H9 (cell line): ENCODE measurements around the gene DMKN. TPM values are rescaled to one million over a fixed set of nuclear protein-coding genes. Genes with fewer than 3 reads are reported as not detected.

Experiments
- DNase-seq: peaks from one replicate; pipeline ENCODE4 v3.0.0-alpha.2; 2017
- H2AFZ ChIP-seq: one replicate; pipeline ENCODE4 v1.6.1; 2013; ENCODE audit warnings: mild to moderate bottlenecking, low read length, control low read depth, moderate library complexity
- H2AK5ac ChIP-seq: 2 replicates; pipeline ENCODE4 v1.6.1; 2013; ENCODE audit warnings: low read length, control low read depth, mixed read lengths; ENCODE audit not compliant: insufficient read length
- H2BK120ac ChIP-seq: one replicate; pipeline ENCODE4 v1.6.1; 2013; ENCODE audit warnings: low read depth, mild to moderate bottlenecking, low read length, control low read depth, inconsistent platforms; ENCODE audit not compliant: poor library complexity, severe bottlenecking
- H2BK12ac ChIP-seq: 2 replicates; pipeline ENCODE4 v1.6.1; 2013; ENCODE audit warnings: low read length, control low read depth, mixed read lengths, low read depth; ENCODE audit not compliant: insufficient read length
- H2BK15ac ChIP-seq: 2 replicates; pipeline ENCODE4 v1.6.1; 2013; ENCODE audit warnings: low read depth, low read length, control low read depth
- H2BK20ac ChIP-seq: one replicate; pipeline ENCODE4 v1.6.1; 2013; ENCODE audit warnings: low read depth, mild to moderate bottlenecking, low read length, control low read depth, inconsistent platforms; ENCODE audit not compliant: poor library complexity, severe bottlenecking
- H2BK5ac ChIP-seq: 2 replicates; pipeline ENCODE4 v1.6.1; 2013; ENCODE audit warnings: low read length, control low read depth, mixed read lengths; ENCODE audit not compliant: insufficient read length
- H3K14ac ChIP-seq: 2 replicates; pipeline ENCODE4 v1.6.1; 2013; ENCODE audit warnings: low read length, control low read depth; ENCODE audit not compliant: insufficient read depth
- H3K18ac ChIP-seq: 2 replicates; pipeline ENCODE4 v1.6.1; 2013; ENCODE audit warnings: low read depth, mild to moderate bottlenecking, mixed read lengths, low read length, control low read depth; ENCODE audit not compliant: insufficient read length
- H3K23ac ChIP-seq: 2 replicates; pipeline ENCODE4 v1.6.1; 2013; ENCODE audit warnings: low read length, control low read depth, mixed read lengths, low read depth; ENCODE audit not compliant: insufficient read length
- H3K23me2 ChIP-seq: 2 replicates; pipeline ENCODE4 v1.6.1; 2013; ENCODE audit warnings: low read depth, mild to moderate bottlenecking, mixed read lengths, low read length, control low read depth; ENCODE audit not compliant: insufficient read length, poor library complexity, severe bottlenecking
- H3K27ac ChIP-seq: 2 replicates; pipeline ENCODE4 v1.5.1; 2013; ENCODE audit warnings: low read length, control low read depth, mixed read lengths, low read depth; ENCODE audit not compliant: insufficient read length
- H3K27me3 ChIP-seq: 2 replicates; pipeline ENCODE4 v1.6.1; 2013; ENCODE audit warnings: low read length, control low read depth, inconsistent platforms; ENCODE audit not compliant: insufficient read depth
- H3K4ac ChIP-seq: 2 replicates; pipeline ENCODE4 v1.6.1; 2013; ENCODE audit warnings: low read depth, mild to moderate bottlenecking, control low read depth, inconsistent platforms, low read length, moderate library complexity
- H3K4me1 ChIP-seq: 2 replicates; pipeline ENCODE4 v1.6.1; 2013; ENCODE audit warnings: low read length, control low read depth, inconsistent platforms; ENCODE audit not compliant: insufficient read depth
- H3K4me2 ChIP-seq: 2 replicates; pipeline ENCODE4 v1.6.1; 2013; ENCODE audit warnings: low read length, control low read depth, mixed read lengths; ENCODE audit not compliant: insufficient read length, insufficient read depth
- H3K56ac ChIP-seq: 2 replicates; pipeline ENCODE4 v1.6.1; 2013; ENCODE audit warnings: low read depth, mild to moderate bottlenecking, mixed read lengths, low read length, control low read depth; ENCODE audit not compliant: insufficient read length
- H3K79me1 ChIP-seq: 2 replicates; pipeline ENCODE4 v1.6.1; 2013; ENCODE audit warnings: low read depth, mild to moderate bottlenecking, moderate library complexity, low read length, control low read depth, inconsistent platforms; ENCODE audit not compliant: insufficient read depth, poor library complexity, severe bottlenecking
- H3K79me2 ChIP-seq: 2 replicates; pipeline ENCODE4 v1.6.1; 2013; ENCODE audit warnings: low read length, control low read depth, inconsistent platforms; ENCODE audit not compliant: insufficient read depth
- H3K9ac ChIP-seq: 2 replicates; pipeline ENCODE4 v1.6.1; 2013; ENCODE audit warnings: low read length, control low read depth, mixed read lengths; ENCODE audit not compliant: insufficient read length; ENCODE audit errors: extremely low read depth
- H3K9me3 ChIP-seq: one replicate; pipeline ENCODE4 v1.6.1; 2013; ENCODE audit warnings: low read depth, low read length, inconsistent platforms; ENCODE audit not compliant: control insufficient read depth
- H3T11ph ChIP-seq: one replicate; pipeline ENCODE4 v1.6.1; 2013; ENCODE audit warnings: mild to moderate bottlenecking, low read length, control low read depth, inconsistent platforms
- H4K20me1 ChIP-seq: one replicate; pipeline ENCODE4 v1.6.1; 2013; ENCODE audit not compliant: control insufficient read depth, insufficient read length, insufficient read depth
- H4K5ac ChIP-seq: 2 replicates; pipeline ENCODE4 v1.6.1; 2013; ENCODE audit warnings: low read depth, mild to moderate bottlenecking, mixed read lengths, low read length, control low read depth; ENCODE audit not compliant: insufficient read length
- H4K8ac ChIP-seq: replicated peaks from 2 replicates; pipeline ENCODE4 v1.6.1; 2013; ENCODE audit warnings: low read length, control low read depth, mixed read lengths, low read depth; ENCODE audit not compliant: insufficient read length
- H4K91ac ChIP-seq: 2 replicates; pipeline ENCODE4 v1.6.1; 2013; ENCODE audit warnings: low read depth, mild to moderate bottlenecking, moderate library complexity, mixed read lengths, low read length, control low read depth; ENCODE audit not compliant: insufficient read length
- H3K27ac Mint-ChIP-seq, 3 experiments: 2 replicates in 2 of 3; 3 replicates in 1 of 3; pipeline ENCODE4 v1.8.0; 2020 to 2021; ENCODE audit warnings: mixed read lengths in 3 of 3, mild to moderate bottlenecking in 1 of 3, moderate library complexity in 1 of 3
- H3K27me3 Mint-ChIP-seq: 2 replicates; pipeline ENCODE4 v1.8.0; 2021; ENCODE audit warnings: low read depth, mild to moderate bottlenecking, moderate library complexity, mixed read lengths
- H3K36me3 Mint-ChIP-seq, 3 experiments: 2 replicates in 2 of 3; 3 replicates in 1 of 3; pipeline ENCODE4 v1.8.0; 2020 to 2021; ENCODE audit warnings: low read depth in 3 of 3, mixed read lengths in 3 of 3; ENCODE audit not compliant: insufficient read depth in 1 of 3
- H3K4me1 Mint-ChIP-seq, 2 experiments: 2 replicates each; pipeline ENCODE4 v1.8.0; 2020; ENCODE audit warnings: mixed read lengths in 2 of 2
- H3K4me3 Mint-ChIP-seq, 2 experiments: 2 replicates in 1 of 2; 3 replicates in 1 of 2; pipeline ENCODE4 v1.8.0; 2020 to 2021; ENCODE audit warnings: mild to moderate bottlenecking in 2 of 2, mixed read lengths in 2 of 2, moderate library complexity in 1 of 2
- H3K9me3 Mint-ChIP-seq, 2 experiments: 2 replicates in 1 of 2; 3 replicates in 1 of 2; pipeline ENCODE4 v1.8.0; 2020; ENCODE audit warnings: mild to moderate bottlenecking in 2 of 2, mixed read lengths in 2 of 2, moderate library complexity in 1 of 2
- WGBS: extraction: QIAGEN DNeasy Blood & Tissue Kit; methylation state at CpG from one replicate; pipeline ENCODE4 v1.1.7; 2013; ENCODE audit warnings: missing lambda C conversion rate, low lambda C conversion rate, mixed read lengths; ENCODE audit not compliant: insufficient read length; ENCODE audit errors: extremely low coverage; 5-methylcytosine and 5-hydroxymethylcytosine counted together
- total RNA-seq: library from RNA; stranded (reverse); gene quantifications from 2 replicates; pipeline ENCODE4 v1.2.1, GENCODE V29; 2021
- TF ChIP-seq, protein P1 (sequence below): fragments of 200-600 bp; sonication (generic); conservative IDR thresholded peaks from 3 replicates; pipeline ENCODE4 v1.8.0; 2021; ENCODE audit warnings: antibody characterized with exemption, mild to moderate bottlenecking

The DMKN gene
- total RNA-seq, 1 experiment from 2014 or later: 278 TPM

DNA sequence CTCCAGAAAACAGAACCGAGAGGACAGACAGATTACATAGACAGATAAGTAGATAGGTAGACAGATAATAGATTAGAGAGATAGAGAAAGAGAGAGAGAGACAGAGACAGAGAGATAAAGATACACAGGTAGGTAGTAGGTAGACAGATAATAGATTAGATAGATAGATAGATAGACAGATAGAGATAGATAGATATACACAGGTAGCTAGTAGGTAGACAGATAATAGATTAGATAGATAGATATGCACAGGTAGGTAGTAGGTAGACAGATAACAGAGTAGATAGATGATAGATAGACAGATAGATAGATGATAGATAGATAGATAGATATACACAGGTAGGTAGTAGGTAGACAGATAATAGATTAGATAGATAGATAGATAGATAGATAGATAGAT, 55.3 kb downstream of the DMKN start:
- H4K91ac ChIP-seq: no peak overlapping the region
- no peaks in the 10 kb centered on the region for H4K20me1 ChIP-seq
- H3K79me2 ChIP-seq: no peaks in the 10 kb centered on the region
- peaks cover 2% of the 10 kb centered on the region for H3K27me3 Mint-ChIP-seq
- H2BK120ac ChIP-seq: no peak overlapping the region
- H3K23ac ChIP-seq: no peak overlapping the region
- no peak overlapping the region for H3K4me2 ChIP-seq
- H2BK12ac ChIP-seq: no peak overlapping the region
- H4K5ac ChIP-seq: no peak overlapping the region
- no peaks in the 10 kb centered on the region for H3K4me1 ChIP-seq
- no peak overlapping the region for H3K14ac ChIP-seq
- no peak overlapping the region for H3K4ac ChIP-seq
- no peak overlapping the region for H3K56ac ChIP-seq
- no peak overlapping the region for H2AK5ac ChIP-seq
- H2BK20ac ChIP-seq: no peak overlapping the region
- peaks cover 0 to 6% of the 10 kb centered on the region in 2 experiments; a peak in 2 of 4 replicates for H3K4me1 Mint-ChIP-seq
- WGBS: no CpG with 5 or more reads among the region's 1 CpG
- no peaks in the 10 kb centered on the region for H3K79me1 ChIP-seq
- no peak overlapping the region for H3K4me3 Mint-ChIP-seq
- no peaks in the 10 kb centered on the region for H3K23me2 ChIP-seq
- no peak overlapping the region for H2BK5ac ChIP-seq
- no peak overlapping the region for H3K27ac ChIP-seq
- H2BK15ac ChIP-seq: no peak overlapping the region
- H3K9ac ChIP-seq: no peak overlapping the region
- H3K9me3 Mint-ChIP-seq: no peaks in the 10 kb centered on the region
- H3T11ph ChIP-seq: no peak overlapping the region
- no peak overlapping the region for H4K8ac ChIP-seq
- H3K9me3 ChIP-seq: no peaks in the 10 kb centered on the region
- H3K18ac ChIP-seq: no peak overlapping the region
- no peak for DNase-seq
- H3K27me3 ChIP-seq: no peaks in the 10 kb centered on the region
- H3K27ac Mint-ChIP-seq: no peak overlapping the region
- TF ChIP-seq, protein P1, sequence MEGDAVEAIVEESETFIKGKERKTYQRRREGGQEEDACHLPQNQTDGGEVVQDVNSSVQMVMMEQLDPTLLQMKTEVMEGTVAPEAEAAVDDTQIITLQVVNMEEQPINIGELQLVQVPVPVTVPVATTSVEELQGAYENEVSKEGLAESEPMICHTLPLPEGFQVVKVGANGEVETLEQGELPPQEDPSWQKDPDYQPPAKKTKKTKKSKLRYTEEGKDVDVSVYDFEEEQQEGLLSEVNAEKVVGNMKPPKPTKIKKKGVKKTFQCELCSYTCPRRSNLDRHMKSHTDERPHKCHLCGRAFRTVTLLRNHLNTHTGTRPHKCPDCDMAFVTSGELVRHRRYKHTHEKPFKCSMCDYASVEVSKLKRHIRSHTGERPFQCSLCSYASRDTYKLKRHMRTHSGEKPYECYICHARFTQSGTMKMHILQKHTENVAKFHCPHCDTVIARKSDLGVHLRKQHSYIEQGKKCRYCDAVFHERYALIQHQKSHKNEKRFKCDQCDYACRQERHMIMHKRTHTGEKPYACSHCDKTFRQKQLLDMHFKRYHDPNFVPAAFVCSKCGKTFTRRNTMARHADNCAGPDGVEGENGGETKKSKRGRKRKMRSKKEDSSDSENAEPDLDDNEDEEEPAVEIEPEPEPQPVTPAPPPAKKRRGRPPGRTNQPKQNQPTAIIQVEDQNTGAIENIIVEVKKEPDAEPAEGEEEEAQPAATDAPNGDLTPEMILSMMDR: no peak
- no peaks in the 10 kb centered on the region for H3K36me3 Mint-ChIP-seq
- no peak overlapping the region for H2AFZ ChIP-seq
